ENCODE data around the gene AADACL3. TPM values are rescaled to one million over a fixed set of nuclear protein-coding genes. Genes with fewer than 3 reads are reported as not detected.

AADACL3 gene
- total RNA-seq, 1 experiment from 2014 or later, result not detected

DNA sequence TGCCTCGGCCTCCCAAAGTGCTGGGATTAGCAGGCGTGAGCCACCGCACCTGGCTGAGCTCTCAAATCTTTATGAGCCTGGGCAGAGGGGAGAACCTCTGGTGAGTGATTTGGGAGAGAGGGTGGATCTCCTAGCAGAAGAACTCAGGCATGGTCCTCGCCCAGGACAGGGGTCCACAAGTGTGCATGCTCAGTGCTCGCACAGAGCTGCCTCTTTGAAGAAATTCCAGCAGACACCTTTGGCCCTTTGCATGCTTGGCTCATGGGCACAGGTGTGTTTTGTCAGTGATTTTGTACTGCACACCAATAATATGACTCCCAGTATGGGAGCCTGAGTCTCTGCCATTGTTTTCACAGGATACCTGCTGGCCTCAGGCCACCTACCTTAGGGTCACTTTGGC, 45.9 kb downstream of the AADACL3 start:
- Histone ChIP-seq H3K4me2 (ENCODE audit: low read length) (no peak overlapping the region), H3K9ac (ENCODE audit: low read length) (no peak overlapping the region), H3K9me2 (replicated peaks; ENCODE audit: low read length) (no peaks in the 10 kb centered on the region), H3K27ac (ENCODE audit: low read length) (no peak overlapping the region), H2AFZ (ENCODE audit: low read length) (no peak overlapping the region), H3K9me3 (ENCODE audit: low read length) (no peaks in the 10 kb centered on the region), H3K36me3 (ENCODE audit: low read depth, low read length) (no peaks in the 10 kb centered on the region), H3K27me3 (ENCODE audit: low read length) (peaks cover 55% of the 10 kb centered on the region), H3K4me3 (ENCODE audit: low read length) (no peak overlapping the region), H3F3A (ENCODE audit: low read length, unreplicated experiment) (no peaks in the 10 kb centered on the region), H3K79me2 (ENCODE audit: low read length) (no peaks in the 10 kb centered on the region), H4K20me1 (ENCODE audit: low read length) (no peaks in the 10 kb centered on the region), H3K4me1 (ENCODE audit: insufficient read depth, low read length) (no peaks in the 10 kb centered on the region)
- ChIA-PET POLR2A (ENCODE audit: unreplicated experiment) (no interaction called here), CTCF (no interaction called here)
- no peak for ATAC-seq
- DNase-seq, result no peak
- TF ChIP-seq EZH2 (IDR thresholded peaks at IDR 0.05; ENCODE audit: low read length, unreplicated experiment), result no peak
- no peak for TF ChIP-seq EZH2phosphoT487 (IDR thresholded peaks at IDR 0.05; ENCODE audit: borderline replicate concordance, low read length)
- no peak for TF ChIP-seq CTCF (conservative IDR thresholded peaks at IDR 0.05; ENCODE audit: low read depth, low read length)
- intact Hi-C loops (cut with micrococcal nuclease), result no loop called here
- BruUV-seq (replicated peaks), result no TSS peak

GRCh38 chr1:12762766-12763165, 46.9 kb downstream of the AADACL3 start:
- Histone ChIP-seq H3K4me3 (ENCODE audit: low read length) (no peak overlapping the region), H3K9me3 (ENCODE audit: low read length) (no peaks in the 10 kb centered on the region), H4K20me1 (ENCODE audit: low read length) (no peaks in the 10 kb centered on the region), H3K27me3 (ENCODE audit: low read length) (peaks cover 56% of the 10 kb centered on the region), H2AFZ (ENCODE audit: low read length) (no peak overlapping the region), H3K4me2 (ENCODE audit: low read length) (no peak overlapping the region), H3K79me2 (ENCODE audit: low read length) (no peaks in the 10 kb centered on the region), H3K9ac (ENCODE audit: low read length) (no peak overlapping the region), H3K36me3 (ENCODE audit: low read depth, low read length) (no peaks in the 10 kb centered on the region), H3K27ac (ENCODE audit: low read length) (no peak overlapping the region), H3K9me2 (replicated peaks; ENCODE audit: low read length) (no peaks in the 10 kb centered on the region), H3F3A (ENCODE audit: low read length, unreplicated experiment) (no peaks in the 10 kb centered on the region), H3K4me1 (ENCODE audit: insufficient read depth, low read length) (no peaks in the 10 kb centered on the region)
- TF ChIP-seq CTCF (conservative IDR thresholded peaks at IDR 0.05; ENCODE audit: low read depth, low read length) (no peak), EZH2phosphoT487 (IDR thresholded peaks at IDR 0.05; ENCODE audit: borderline replicate concordance, low read length) (no peak), EZH2 (IDR thresholded peaks at IDR 0.05; ENCODE audit: low read length, unreplicated experiment) (no peak)
- no TSS peak for BruUV-seq (replicated peaks)
- CTCF ChIA-PET, result no interaction called here
- intact Hi-C loops (cut with micrococcal nuclease), result no loop called here
- POLR2A ChIA-PET (ENCODE audit: unreplicated experiment), result no interaction called here
- no peak for ATAC-seq
- no peak for DNase-seq

- Histone ChIP-seq H3K27ac (ENCODE audit: low read length) (no peak overlapping the region), H3K36me3 (ENCODE audit: low read depth, low read length) (no peaks in the 10 kb centered on the region), H3K4me1 (ENCODE audit: insufficient read depth, low read length) (no peaks in the 10 kb centered on the region), H3K79me2 (ENCODE audit: low read length) (no peaks in the 10 kb centered on the region), H3K9ac (ENCODE audit: low read length) (no peak overlapping the region), H2AFZ (ENCODE audit: low read length) (no peak overlapping the region), H3K4me3 (ENCODE audit: low read length) (no peak overlapping the region), H3K27me3 (ENCODE audit: low read length) (peaks cover 56% of the 10 kb centered on the region), H3F3A (ENCODE audit: low read length, unreplicated experiment) (no peaks in the 10 kb centered on the region), H3K9me2 (replicated peaks; ENCODE audit: low read length) (no peaks in the 10 kb centered on the region), H3K4me2 (ENCODE audit: low read length) (no peak overlapping the region), H4K20me1 (ENCODE audit: low read length) (no peaks in the 10 kb centered on the region), H3K9me3 (ENCODE audit: low read length) (no peaks in the 10 kb centered on the region)
- ChIA-PET CTCF (no interaction called here), POLR2A (ENCODE audit: unreplicated experiment) (no interaction called here)
- intact Hi-C loops (cut with micrococcal nuclease), result no loop called here
- TF ChIP-seq EZH2phosphoT487 (IDR thresholded peaks at IDR 0.05; ENCODE audit: borderline replicate concordance, low read length) (no peak), EZH2 (IDR thresholded peaks at IDR 0.05; ENCODE audit: low read length, unreplicated experiment) (no peak), CTCF (conservative IDR thresholded peaks at IDR 0.05; ENCODE audit: low read depth, low read length) (no peak)
- no peak for DNase-seq
- ATAC-seq, result no peak
- no TSS peak for BruUV-seq (replicated peaks)
These were observed 47.6 kb downstream of the AADACL3 start for GRCh38 chr1:12763479-12763878.
